ENCODE data around the gene IVD.
A peak's percentile ranks its signal among the peaks of the same experiment; 100 is the strongest.

Gene IVD

DNA sequence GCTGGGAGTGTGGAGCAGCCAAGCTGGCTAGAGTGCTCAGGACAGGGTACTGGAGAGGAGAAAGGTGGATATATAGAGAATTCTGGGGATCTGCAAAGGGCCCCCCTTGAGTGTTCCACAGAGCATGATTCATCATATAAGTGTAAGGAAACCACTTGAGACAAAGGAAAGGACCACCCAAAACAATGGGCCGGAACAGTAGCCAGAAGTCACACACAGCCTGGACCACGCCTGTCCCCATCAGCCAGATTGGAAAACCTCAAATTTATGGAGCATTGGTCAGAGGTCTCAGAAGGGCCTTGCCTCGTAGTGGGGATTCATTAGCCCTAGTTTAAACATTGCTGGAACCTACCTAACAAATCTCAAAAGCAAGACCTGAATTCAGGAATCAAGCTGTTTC is 28.0 kb upstream of the IVD start:
- no peak for DNase-seq (ENCODE audit: low spot score)

DNA sequence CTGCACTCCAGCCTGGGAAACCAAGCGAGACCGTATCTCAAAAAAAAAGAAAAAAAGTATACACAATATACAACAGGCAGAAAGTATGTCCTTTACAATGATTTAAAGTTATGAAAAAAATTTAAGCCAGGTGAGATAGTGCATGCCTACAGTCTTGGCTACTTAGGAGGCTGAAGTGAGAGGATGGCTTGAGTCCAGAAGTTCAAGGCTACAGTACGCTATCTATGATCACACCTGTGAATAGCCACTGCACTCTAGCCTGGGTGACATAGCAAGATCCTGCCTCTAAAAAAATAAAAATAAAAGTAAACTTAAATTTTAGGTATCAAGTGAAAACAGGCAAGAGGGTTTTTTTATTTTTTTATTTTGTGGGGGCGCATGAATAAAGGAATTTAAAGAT is 26.2 kb upstream of the IVD start:
- no peak for DNase-seq (ENCODE audit: low spot score)

DNA sequence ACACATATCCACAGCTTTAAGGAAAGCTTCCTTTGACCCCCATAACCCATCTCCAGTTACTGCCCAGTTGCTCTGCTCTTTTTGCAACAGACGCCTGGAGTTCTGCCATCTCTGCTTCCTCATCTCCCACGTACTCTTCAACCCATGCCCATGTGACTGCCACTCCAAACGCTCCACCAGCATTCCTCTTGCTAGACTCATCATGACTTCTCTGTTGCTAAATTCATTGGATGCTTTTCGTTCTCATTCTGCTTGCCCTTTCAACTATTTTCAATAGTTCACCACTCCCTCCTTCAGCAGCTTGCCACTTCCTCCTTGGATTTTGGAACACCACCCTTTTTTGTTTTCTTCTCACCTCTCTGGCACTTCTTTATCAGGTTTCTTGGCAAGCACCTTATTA is 25.7 kb upstream of the IVD start:
- DNase-seq (ENCODE audit: low spot score), result no peak

DNA sequence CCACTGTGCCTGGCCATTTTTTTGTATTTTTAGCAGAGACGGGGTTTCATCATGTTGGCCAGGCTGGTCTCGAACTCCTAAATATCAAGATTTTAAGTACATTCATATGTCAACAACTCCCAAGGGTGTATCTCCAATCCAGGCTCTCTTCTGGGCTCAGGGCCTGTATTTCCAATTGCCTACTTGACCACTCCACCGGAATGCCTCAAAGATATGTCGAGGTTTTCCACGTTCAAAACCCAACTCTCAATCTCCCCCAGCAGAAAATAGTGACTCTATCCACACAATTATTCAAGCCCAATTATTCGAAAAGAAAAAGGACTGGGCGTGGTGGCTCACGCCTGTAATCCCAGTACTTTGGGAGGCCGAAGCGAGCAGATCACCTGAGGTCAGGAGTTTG is 25.0 kb upstream of the IVD start:
- DNase-seq (ENCODE audit: low spot score), result no peak

DNA sequence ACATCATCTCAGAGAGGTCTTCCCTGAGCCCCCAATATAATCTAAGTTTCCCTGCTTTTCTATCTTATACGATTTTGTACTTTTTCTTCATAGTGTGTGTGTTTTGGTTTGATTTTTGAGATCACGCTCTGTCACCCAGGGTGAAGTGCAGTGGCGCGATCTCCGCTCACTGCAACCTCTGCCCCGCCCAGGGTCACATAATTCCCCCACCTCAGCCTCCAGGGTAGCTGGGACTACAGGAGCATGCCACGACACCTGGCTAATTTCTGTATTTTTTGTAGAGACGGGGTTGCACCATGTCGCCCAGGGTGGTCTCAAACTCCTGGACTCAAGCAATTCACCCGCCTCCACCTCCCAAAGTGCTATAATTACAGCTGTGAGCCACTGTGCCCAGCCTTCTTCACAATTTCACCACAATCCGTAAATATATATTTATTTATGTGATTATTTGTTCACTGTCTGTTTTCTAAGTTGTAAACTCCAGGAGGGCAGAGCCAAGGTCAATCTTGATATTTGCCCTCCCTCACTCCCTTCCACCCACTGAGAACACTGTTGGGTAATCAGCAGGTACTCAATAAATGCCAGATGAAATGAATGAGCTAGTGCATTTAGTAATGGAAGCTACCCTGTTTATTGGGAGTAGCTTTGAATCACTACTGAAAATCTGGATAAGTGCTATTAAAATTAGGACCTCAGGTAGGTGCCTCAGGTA is 23.6 kb upstream of the IVD start:
- DNase-seq (ENCODE audit: low spot score), result no peak

DNA sequence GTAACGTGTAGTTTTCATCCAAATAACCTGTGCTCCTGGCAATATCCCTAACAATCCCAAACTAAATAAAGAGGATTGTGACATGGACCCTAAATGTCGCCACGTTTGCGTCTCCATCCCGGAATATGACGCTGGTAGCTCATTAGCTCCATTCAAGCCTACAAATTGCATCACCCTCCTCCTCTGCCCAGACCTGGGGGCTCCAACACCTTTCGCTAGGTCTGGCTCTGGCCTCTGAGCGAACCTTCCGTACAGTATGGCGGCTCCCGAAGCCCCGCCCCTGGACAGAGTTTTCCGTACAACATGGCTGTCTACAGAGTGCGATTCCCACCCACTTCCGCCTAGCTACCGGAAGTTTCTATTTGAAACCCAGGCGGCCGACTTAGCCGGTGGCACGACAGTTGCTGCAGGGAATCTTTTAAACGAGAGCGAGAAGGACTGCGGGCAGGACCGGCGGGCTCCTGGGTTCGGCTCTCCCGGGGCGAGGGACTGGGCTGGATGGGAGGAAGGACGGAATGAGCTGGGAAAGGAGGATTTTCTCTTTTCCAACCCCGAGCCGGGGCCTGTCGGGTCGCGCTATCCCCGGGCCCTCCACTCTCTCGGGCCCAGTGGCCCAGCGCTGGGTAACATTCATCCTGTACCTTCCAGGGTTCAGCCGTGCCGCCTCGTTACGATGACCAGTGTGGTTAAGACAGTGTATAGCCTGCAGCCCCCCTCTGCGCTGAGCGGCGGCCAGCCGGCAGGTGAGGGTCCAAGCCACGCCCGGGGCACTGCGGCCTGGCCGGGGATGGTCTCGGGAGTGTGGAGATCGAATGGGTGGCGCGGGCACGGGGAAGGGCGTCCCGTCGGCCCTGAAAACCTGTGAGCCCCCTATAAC is 22.8 kb upstream of the IVD start, which contains the start of gene KNSTRN:
TSS of gene KNSTRN (plus strand) at position 142 of the 877 bp plus-strand sequence. CDS start at position 257, 115 bp downstream.
- DNase-seq (ENCODE audit: low spot score), result peak; percentile 93

DNA sequence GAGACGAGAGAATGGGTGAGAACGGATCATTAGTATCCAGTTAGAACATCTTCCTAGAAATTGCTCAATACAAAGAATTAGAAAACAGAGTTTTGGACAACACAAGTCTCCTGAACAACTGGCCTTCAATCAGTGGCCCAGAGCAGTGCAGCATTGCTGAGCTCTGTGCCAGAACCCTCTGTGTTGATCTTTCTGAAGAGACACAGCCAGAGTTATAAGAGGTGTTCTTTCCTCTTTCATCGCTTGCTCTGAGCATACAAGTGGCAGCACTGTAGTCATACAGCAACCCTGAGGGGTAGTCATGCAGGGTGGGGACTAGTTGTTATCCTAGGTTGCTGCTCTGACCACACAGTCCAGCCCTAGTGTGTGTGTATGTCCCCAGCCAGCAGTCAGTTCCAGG is 19.1 kb upstream of the IVD start:
- DNase-seq (ENCODE audit: low spot score), result no peak

DNA sequence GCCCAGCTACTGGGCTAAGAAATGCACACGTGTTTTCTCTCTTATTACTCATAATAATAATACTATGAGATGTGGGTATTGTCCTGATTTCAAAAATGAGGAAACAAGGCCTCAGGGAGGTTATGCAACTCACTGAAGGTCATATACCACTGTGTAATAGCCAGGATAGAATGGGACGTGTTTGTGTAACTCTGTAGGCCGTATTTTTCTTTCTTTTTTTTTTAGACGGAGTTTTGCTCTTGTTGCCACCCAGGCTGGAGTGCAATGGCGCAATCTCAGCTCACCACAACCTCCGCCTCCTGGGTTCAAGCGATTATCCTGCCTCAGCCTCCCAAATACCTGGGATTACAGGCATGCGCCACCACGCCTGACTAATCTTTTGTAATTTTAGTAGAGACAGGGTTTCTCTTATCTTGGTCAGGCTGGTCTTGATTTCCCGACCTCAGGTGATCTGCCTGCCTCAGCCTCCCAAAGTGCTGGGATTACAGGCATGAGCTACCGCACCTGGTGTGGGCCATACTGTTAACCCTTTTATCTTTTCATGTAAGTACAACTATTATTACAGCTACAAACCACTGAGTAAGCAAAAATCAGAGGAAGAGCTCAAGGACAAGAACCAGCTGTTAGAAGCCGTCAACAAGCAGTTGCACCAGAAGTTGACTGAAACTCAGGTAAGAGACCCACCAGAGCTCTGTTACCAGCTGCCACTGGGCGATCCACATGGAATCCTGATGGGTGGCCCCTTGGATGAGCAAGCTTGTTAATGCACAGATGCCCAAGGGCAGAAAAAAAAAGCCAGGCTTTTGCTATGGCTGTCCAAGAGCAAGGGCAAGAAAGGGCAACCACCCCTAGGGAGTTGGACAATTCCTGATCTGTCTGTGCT is 16.4 kb upstream of the IVD start:
- DNase-seq (ENCODE audit: low spot score), result no peak

DNA sequence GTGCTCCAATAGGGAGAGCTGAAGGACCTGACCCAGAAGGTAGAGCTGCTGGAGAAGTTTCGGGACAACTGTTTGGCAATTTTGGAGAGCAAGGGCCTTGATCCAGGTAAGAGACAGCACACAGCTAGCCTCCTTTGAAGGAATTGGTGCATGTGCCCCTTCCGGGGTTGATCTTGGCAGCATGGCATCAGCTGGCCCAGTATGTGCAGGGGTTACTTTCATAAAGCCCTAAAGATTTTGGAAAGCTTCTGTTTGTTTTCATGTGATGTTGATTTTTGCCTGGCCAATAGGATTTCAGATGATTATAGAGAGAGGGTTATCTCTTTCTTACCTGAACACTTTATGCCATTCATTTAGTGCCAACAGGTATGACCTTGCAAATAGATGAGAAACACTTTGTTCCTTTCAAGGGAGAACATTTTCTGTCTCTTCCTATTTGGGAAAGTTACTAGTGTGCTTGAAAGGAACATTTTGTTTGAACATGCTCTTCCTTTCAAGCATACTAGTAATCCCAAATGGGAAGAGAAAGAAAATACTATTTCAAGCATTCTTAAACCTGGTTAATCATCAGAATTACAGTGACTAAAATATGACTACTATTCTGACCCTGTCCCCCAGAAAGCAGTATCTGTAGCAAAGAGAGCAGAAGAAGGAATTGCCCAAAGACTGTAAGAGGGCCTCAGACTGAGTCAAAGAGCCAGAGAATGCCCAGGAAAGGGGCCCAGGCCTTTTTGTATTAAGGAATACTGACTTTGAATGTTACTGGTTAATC is 15.6 kb upstream of the IVD start:
- no peak for DNase-seq (ENCODE audit: low spot score)

DNA sequence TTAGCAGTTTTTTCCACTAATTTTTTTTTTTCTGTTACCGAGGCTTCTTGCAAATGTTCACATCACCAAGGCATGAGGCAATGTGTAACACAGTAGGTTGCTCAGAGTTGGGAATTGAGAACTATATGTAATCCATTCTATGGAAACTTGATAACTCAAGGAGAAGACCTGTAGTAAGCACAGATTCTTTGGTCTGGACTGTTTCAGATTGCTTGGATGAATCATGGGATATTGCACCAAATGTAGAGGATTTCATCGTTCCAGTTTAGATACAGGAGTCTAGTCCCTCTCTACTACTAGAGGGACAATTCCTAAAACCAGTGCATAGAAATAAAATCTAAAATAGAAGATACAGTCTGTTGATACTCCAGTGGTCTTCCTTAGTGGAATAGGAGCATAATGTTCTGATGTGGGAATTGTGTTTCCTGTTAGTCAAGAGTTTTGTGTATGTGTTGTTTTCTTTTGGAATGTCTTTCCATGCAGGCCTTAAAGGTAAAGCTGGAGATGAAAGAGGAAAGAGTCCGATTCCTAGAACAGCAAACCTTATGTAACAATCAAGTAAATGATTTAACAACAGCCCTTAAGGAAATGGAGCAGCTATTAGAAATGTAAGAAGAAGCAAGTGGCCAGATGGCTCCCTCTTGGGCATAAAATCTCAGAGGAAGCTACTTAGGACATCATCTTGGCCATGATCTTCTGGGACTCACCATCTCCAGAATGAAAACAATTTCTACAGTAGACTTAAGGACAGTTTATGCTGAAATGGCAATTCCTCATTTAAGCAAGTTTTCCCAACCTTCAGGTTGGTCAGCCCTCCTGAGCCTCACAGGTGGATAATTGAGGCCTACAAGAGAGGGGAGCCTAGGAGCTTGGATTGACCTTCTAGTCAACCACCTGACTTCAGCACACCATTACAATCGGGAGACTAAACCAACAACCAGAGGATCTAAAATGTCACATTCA is 12.3 kb upstream of the IVD start:
- DNase-seq (ENCODE audit: low spot score), result no peak

DNA sequence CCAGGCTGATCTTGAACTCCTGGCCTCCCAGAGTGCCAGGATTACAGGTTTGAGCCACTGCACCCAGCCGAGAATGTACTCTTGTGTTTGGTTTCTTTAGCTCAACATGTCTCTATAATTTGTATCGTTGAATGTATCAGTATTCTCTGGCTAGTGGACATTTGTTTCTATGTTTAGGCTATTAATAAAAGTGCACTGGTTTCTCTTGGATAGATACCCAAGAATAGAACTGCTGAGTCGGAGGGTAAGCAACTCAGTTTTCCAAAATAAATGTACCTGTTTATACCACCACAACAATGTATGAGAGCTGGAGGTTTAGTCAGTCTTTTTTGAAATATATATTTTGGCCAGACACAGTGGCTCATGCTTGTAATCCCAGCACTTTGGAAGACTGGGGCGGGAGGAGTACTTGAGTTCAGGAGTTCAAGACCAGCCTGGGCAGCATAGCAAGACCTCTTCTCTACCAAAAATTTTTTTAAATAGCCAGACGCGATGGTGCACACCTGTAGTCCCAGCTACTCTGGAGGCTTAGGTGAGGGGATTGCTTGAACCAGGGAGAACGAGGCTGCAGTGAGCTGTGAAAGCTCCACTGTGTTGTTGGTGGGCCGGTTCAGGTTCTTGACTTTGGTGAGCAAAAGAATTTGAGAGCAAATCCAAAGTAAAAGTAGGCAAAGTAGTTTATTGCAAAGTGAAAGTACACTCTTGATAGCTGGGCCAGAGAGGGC is 7.7 kb upstream of the IVD start:
- DNase-seq (ENCODE audit: low spot score), result no peak

DNA sequence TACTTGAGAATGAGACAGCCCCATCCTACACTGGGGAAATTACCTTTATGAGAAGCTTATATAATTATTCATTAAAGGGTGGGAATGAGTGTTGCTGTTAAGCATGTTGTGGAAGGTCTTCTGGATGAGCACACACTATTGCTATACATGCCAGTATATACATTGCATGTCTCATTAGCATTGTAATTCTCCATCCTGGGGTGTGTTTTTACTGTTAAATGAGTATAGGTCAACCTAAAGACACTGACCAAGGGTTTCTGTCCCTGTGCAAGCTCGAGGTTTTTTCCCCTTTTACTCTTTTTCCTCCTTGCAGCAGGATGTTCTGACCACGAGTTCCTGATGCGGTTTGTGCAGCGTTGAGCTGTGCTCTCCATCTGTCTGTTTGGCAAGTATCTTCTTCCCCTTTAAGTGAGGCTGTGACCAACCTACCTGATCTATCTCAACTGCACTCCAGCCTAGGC is 7.2 kb upstream of the IVD start:
- DNase-seq (ENCODE audit: low spot score), result peak; percentile 15

DNA sequence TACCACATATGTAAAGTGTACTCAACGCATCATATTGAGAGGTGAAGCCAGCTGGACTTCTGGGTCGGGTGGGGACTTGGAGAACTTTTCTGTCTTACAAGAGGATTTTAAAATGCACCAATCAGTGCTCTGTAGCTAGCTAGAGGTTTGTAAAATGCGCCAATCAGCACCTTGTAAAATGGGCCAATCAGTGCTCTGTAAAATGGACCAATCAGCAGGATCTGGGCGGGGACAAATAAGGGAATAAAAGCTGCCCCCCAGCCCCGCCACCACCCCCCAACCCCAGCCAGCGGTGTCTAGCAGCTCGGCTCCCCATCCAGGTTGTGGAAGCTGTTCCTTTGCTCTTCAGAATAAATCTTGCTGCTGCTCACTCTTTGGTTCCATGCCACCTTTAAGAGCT is 6.2 kb upstream of the IVD start:
- no peak for DNase-seq (ENCODE audit: low spot score)

DNA sequence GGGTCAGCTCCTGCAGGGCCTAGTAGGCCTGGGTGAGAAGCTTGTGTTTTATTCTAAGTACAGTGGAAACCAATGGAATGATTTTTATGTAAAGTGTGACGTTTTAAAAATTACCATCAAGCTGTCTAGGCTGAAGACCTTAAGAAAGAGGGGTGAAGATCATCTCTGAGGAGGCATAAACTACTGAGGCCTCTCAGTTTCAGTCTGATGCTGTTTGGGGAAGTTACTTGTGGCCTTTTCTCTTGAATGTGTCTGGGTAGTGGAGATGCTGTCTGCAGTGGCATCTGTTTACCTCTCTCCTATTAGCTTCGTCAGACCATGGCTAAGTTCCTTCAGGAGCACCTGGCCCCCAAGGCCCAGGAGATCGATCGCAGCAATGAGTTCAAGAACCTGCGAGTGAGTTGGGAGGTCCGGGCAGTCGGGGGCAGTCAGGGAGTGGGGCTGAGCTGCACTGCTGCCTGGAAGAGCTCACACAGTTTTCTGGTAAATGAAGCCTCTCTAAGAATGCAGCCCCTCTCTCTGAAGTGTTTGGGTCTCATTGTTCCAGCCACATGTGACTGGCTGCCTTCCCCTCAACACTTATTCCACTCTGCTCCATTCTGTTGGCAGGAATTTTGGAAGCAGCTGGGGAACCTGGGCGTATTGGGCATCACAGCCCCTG is 1.9 kb downstream of the IVD start:
- DNase-seq (ENCODE audit: low spot score), result no peak

DNA sequence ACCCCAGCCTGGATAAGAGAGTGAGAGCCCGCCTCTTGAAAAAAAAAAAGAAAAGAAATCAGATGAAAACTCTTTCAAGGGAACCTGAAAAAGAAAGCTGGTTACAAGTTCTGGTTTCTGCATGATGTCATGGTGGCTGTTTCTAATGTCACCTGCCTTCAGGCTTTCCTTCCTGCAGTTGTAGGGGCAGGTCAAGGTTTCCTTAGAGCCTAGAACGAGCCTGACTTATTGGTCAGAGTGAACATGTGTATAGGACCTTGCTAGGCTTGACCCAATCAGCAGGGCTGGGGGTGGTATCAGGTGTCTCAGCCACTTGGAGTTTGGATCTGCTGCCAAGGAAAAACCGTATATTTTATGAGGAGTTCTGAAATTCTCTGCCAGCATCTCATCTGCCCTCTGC is 3.8 kb downstream of the IVD start:
- no peak for DNase-seq (ENCODE audit: low spot score)

DNA sequence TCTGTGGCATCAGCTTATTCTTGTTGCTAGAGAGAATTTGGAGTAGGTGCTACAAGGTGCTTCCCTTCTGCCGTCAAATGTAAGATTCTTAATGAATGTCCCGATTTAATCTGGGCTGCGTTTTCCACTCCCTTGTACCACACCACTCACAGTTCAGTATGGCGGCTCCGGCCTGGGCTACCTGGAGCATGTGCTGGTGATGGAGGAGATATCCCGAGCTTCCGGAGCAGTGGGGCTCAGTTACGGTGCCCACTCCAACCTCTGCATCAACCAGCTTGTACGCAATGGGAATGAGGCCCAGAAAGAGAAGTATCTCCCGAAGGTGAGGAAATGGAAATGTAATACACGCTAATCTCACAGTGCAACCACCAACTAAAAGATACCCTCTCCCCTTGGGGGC is 4.9 kb downstream of the IVD start:
- DNase-seq (ENCODE audit: low spot score), result no peak

DNA sequence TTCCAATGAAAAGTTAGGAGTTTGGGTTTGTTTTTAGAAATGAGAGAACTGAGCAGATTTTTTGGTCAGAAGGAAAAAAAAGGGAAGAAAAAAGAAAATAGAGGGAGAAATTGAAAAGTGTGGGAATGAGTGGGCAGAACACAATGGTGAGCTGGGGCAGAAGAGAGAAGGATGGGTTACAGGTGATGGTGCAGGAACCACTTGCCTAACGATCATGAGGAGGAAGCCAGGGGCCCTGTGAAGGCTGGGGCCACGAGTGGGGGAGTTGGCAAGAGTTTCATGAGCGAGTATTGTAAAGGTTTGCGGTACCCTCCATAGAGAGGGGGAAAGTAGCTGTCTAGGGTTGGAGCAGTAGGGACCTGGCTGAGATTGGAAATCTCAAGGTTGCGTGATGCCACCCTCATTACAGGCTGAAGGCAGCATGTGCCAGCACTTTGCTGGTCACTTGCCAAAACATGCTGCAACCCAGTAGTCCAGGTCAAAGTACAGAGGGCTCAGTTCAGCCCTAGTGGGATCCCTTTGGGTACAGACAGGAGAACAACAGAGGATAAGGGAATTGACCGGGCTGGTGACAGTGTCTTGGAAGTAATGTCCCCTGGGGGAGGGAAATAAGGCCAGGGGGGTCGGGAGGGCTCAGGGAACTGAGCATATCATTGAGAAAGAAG is 6.6 kb downstream of the IVD start:
- DNase-seq (ENCODE audit: low spot score), result no peak

DNA sequence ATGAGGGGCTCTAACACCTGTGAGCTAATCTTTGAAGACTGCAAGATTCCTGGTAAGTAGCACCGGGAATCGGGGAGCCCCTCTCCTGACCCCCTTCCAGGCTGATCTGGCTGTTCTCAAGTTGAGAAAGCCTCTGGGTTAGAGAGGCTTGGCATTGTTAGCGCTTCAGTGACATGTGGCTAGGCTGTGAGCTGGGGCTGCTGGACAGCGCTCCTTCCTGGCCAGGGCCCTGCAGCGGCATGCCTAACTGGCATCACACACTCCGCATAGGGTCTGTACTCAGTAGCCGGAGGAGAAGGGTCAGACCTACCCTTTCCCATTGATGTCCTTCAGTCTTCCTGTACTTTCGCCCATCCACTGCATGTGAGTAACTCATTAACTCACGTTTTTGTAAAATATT is 7.4 kb downstream of the IVD start:
- no peak for DNase-seq (ENCODE audit: low spot score)

DNA sequence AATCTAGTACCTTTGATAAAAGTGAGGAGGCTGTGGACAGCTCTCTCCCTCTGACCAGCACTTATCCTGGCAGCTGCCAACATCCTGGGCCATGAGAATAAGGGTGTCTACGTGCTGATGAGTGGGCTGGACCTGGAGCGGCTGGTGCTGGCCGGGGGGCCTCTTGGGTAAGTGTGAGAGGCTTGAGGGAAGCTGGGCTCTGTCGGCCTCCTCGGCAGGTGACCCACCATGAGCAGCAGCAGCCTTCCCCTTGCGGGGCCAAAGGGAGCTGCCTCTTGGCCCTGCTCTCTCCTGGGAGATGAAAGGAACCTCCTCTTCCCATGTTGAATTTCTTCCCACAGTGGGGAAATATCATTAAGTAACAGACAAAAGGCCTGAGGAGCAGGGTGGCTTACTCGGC is 9.2 kb downstream of the IVD start:
- no peak for DNase-seq (ENCODE audit: low spot score)

All from CD4-positive, alpha-beta T cell treated with Interleukin-15 for 4 hours (primary cell).